GM12878 (cell line): Measurements from ENCODE around the gene TRMT1.

Experiments
- CBFB ChIP-seq: IDR thresholded peaks from 2 replicates; pipeline ENCODE4 v1.6.1; 2016; ENCODE audit warnings: antibody characterized with exemption, low read depth
- CTCF ChIP-seq, 3 experiments: IDR thresholded peaks in 2 of 3; conservative IDR thresholded peaks in 1 of 3; 2 replicates each; pipeline ENCODE4 v1.5.1; 2011; ENCODE audit warnings: low read depth in 3 of 3, low read length in 3 of 3, mild to moderate bottlenecking in 3 of 3, control low read depth in 2 of 3, moderate library complexity in 2 of 3, inconsistent platforms in 1 of 3, mixed read lengths in 1 of 3; ENCODE audit not compliant: control insufficient read depth in 2 of 3, insufficient read depth in 1 of 3; ENCODE audit errors: extremely low read depth in 1 of 3
- FOXK2 ChIP-seq: fragments of 450-650 bp; IDR thresholded peaks from 2 replicates; pipeline ENCODE4 v1.6.1; 2017; ENCODE audit warnings: mild to moderate bottlenecking, moderate library complexity
- JUND ChIP-seq: IDR thresholded peaks from 2 replicates; pipeline ENCODE4 v1.6.1; 2012; ENCODE audit warnings: low read depth, mild to moderate bottlenecking, low read length, improper control_type of control experiment, moderate library complexity
- POLR2A ChIP-seq: IDR thresholded peaks from 2 replicates; pipeline ENCODE4 v1.6.1; 2011; ENCODE audit warnings: low read depth, mild to moderate bottlenecking, low read length
- SMAD1 ChIP-seq: fragments of 450-650 bp; IDR thresholded peaks from 2 replicates; pipeline ENCODE4 v1.6.1; 2018; ENCODE audit warnings: mild to moderate bottlenecking, low read depth; ENCODE audit not compliant: partially characterized antibody
- SPI1 ChIP-seq: IDR thresholded peaks from 2 replicates; pipeline ENCODE4 v1.6.1; 2011; ENCODE audit warnings: low read depth, mild to moderate bottlenecking, low read length, moderate library complexity, borderline replicate concordance; ENCODE audit not compliant: insufficient read depth
- SRF ChIP-seq, 2 experiments: IDR thresholded peaks; 2 replicates each; pipeline ENCODE4 v1.6.1; 2011; ENCODE audit warnings: low read depth in 2 of 2, low read length in 2 of 2, mild to moderate bottlenecking in 1 of 2, moderate library complexity in 1 of 2
- YY1 ChIP-seq: IDR thresholded peaks from 2 replicates; pipeline ENCODE4 v1.6.1; 2011; ENCODE audit warnings: low read depth, mild to moderate bottlenecking, low read length
- ZNF24 ChIP-seq: fragments of 450-650 bp; IDR thresholded peaks from 2 replicates; pipeline ENCODE4 v1.6.1; 2017; ENCODE audit warnings: antibody characterized with exemption, mild to moderate bottlenecking
- ZNF274 ChIP-seq: IDR thresholded peaks from one replicate; pipeline ENCODE4 v1.8.0; 2011; ENCODE audit not compliant: insufficient read length, insufficient read depth
- TF ChIP-seq, protein P1 (sequence below): IDR thresholded peaks from 2 replicates; pipeline ENCODE4 v1.6.1; 2012; ENCODE audit warnings: low read length, inconsistent platforms

GRCh38 chr19:13063461-13064091 is 53.0 kb downstream of the TRMT1 start:
- TF ChIP-seq JUND, result no peak
- TF ChIP-seq, protein P1, sequence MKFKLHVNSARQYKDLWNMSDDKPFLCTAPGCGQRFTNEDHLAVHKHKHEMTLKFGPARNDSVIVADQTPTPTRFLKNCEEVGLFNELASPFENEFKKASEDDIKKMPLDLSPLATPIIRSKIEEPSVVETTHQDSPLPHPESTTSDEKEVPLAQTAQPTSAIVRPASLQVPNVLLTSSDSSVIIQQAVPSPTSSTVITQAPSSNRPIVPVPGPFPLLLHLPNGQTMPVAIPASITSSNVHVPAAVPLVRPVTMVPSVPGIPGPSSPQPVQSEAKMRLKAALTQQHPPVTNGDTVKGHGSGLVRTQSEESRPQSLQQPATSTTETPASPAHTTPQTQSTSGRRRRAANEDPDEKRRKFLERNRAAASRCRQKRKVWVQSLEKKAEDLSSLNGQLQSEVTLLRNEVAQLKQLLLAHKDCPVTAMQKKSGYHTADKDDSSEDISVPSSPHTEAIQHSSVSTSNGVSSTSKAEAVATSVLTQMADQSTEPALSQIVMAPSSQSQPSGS, result no peak
- TF ChIP-seq CTCF (IDR thresholded peaks at IDR 0.05 in 2 of 3, conservative IDR thresholded peaks at IDR 0.05 in 1 of 3; ENCODE audit: control insufficient read depth in 2 of 3, extremely low read depth in 1 of 3, insufficient read depth in 1 of 3, low read depth in 3 of 3, low read length in 3 of 3), result no peak
- TF ChIP-seq POLR2A, result no peak
- no peak for TF ChIP-seq SPI1
- TF ChIP-seq SRF (IDR thresholded peaks at IDR 0.05; ENCODE audit: low read depth in 2 of 2, low read length in 2 of 2), result no peak
- no peak for TF ChIP-seq ZNF274
- TF ChIP-seq CBFB, result no peak
- TF ChIP-seq SMAD1, result no peak
- no peak for TF ChIP-seq YY1
- TF ChIP-seq FOXK2, result no peak
- no peak for TF ChIP-seq ZNF24
